Activated B cell treated with CpG ODN at 0.5 μM for 24 hours (primary cell): ENCODE measurements around the gene TAOK3. TPM values are rescaled to one million over a fixed set of nuclear protein-coding genes. Genes with fewer than 3 reads are reported as not detected.

Experiments
- ATAC-seq: fragments of 200-7000 bp; cut with Tn5 transposase; one replicate; pipeline ENCODE4 v1.10.0; 2021; ENCODE audit warnings: low read depth, mild to moderate bottlenecking, moderate library complexity
- CTCF ChIA-PET: fragments of 350-600 bp; sonication (Branson Sonifier 250); formaldehyde crosslinking; loops from one replicate; lab custom pipeline; 2021; ENCODE audit warnings: antibody characterized with exemption; lab: Charles Lee
- POLR2A ChIA-PET: fragments of 350-600 bp; sonication (Branson Sonifier 250); formaldehyde crosslinking; loops from one replicate; lab custom pipeline; 2021; ENCODE audit warnings: antibody characterized with exemption; lab: Charles Lee
- DNase-seq: peaks from one replicate; pipeline ENCODE4 v3.0.0; 2022
- H3K27ac Mint-ChIP-seq: one replicate; pipeline ENCODE4 v1.8.0; 2020; ENCODE audit warnings: mixed read lengths
- H3K27me3 Mint-ChIP-seq: one replicate; pipeline ENCODE4 v1.8.0; 2021; ENCODE audit warnings: mixed read lengths
- H3K36me3 Mint-ChIP-seq: one replicate; pipeline ENCODE4 v1.8.0; 2021; ENCODE audit warnings: low read depth, mixed read lengths
- H3K4me1 Mint-ChIP-seq: one replicate; pipeline ENCODE4 v1.8.0; 2021; ENCODE audit warnings: mixed read lengths
- H3K4me3 Mint-ChIP-seq: one replicate; pipeline ENCODE4 v1.8.0; 2020; ENCODE audit warnings: mild to moderate bottlenecking, mixed read lengths
- H3K9me3 Mint-ChIP-seq: one replicate; pipeline ENCODE4 v1.8.0; 2020; ENCODE audit warnings: mixed read lengths
- CTCF ChIP-seq: fragments of 200-600 bp; IDR thresholded peaks from one replicate; pipeline ENCODE4 v1.8.0; 2022; ENCODE audit warnings: antibody characterized with exemption, mild to moderate bottlenecking
- intact Hi-C: fragments of 100-400 bp; cut with micrococcal nuclease; formaldehyde crosslinking; loops from one replicate; pipeline ENCODE4 v1.15.1; 2024
- total RNA-seq: library from RNA; stranded (reverse); gene quantifications from 2 replicates; pipeline ENCODE4 v1.2.3, GENCODE V29; 2022

TAOK3 gene
- total RNA-seq, 1 donor from 2014 or later, result 86.9 TPM

GRCh38 chr12:118398524-118398923 lies 25.8 kb upstream of the TAOK3 start:
- H3K36me3 Mint-ChIP-seq, result peaks cover 88% of the 10 kb centered on the region
- TF ChIP-seq CTCF, result no peak
- POLR2A ChIA-PET, result no interaction called here

GRCh38 chr12:118397708-118398440 lies 25.2 kb upstream of the TAOK3 start:
- ChIA-PET CTCF (no interaction called here), POLR2A (no interaction called here)
- Mint-ChIP-seq H3K9me3 (no peaks in the 10 kb centered on the region), H3K27me3 (no peaks in the 10 kb centered on the region), H3K4me3 (no peak overlapping the region), H3K36me3 (peaks cover 87% of the 10 kb centered on the region), H3K27ac (no peak overlapping the region), H3K4me1 (no peaks in the 10 kb centered on the region)
- intact Hi-C loops, result no loop called here
- ATAC-seq (no peak), DNase-seq (no peak)
- no peak for TF ChIP-seq CTCF

More at GRCh38 chr12:118398524-118398923, 25.8 kb upstream of the TAOK3 start:
- DNase-seq (no peak), ATAC-seq (no peak)
- Mint-ChIP-seq H3K4me1 (no peaks in the 10 kb centered on the region), H3K4me3 (no peak overlapping the region), H3K27ac (no peak overlapping the region), H3K9me3 (no peaks in the 10 kb centered on the region), H3K27me3 (no peaks in the 10 kb centered on the region)
- intact Hi-C loops, result no loop called here
- CTCF ChIA-PET, result no interaction called here

- Mint-ChIP-seq H3K36me3 (peaks cover 91% of the 10 kb centered on the region), H3K9me3 (no peaks in the 10 kb centered on the region), H3K4me3 (no peak overlapping the region), H3K27me3 (no peaks in the 10 kb centered on the region), H3K4me1 (no peaks in the 10 kb centered on the region), H3K27ac (no peak overlapping the region)
- POLR2A ChIA-PET, result no interaction called here
- CTCF ChIA-PET, result no interaction called here
- intact Hi-C loops, result no loop called here
- no peak for TF ChIP-seq CTCF
- DNase-seq (no peak), ATAC-seq (no peak)
Measured at GRCh38 chr12:118391836-118392235, 19.1 kb upstream of the TAOK3 start.

GRCh38 chr12:118391424-118391823 lies 18.7 kb upstream of the TAOK3 start:
- H3K4me3 Mint-ChIP-seq, result no peak overlapping the region
- H3K9me3 Mint-ChIP-seq, result no peaks in the 10 kb centered on the region
- H3K27me3 Mint-ChIP-seq, result no peaks in the 10 kb centered on the region
- no peak for TF ChIP-seq CTCF
- ATAC-seq, result no peak
- ChIA-PET POLR2A (no interaction called here), CTCF (no interaction called here)
- H3K36me3 Mint-ChIP-seq, result peaks cover 91% of the 10 kb centered on the region
- H3K4me1 Mint-ChIP-seq, result no peaks in the 10 kb centered on the region
- intact Hi-C loops, result no loop called here
- no peak overlapping the region for H3K27ac Mint-ChIP-seq
- no peak for DNase-seq

GRCh38 chr12:118377884-118378470 lies 5.3 kb upstream of the TAOK3 start:
- ATAC-seq (no peak), DNase-seq (peak; percentile 69)
- Mint-ChIP-seq H3K4me1 (peaks cover 32% of the 10 kb centered on the region), H3K27me3 (no peaks in the 10 kb centered on the region), H3K4me3 (peak overlapping the region; percentile 95), H3K27ac (peak overlapping the region; percentile 88), H3K9me3 (no peaks in the 10 kb centered on the region), H3K36me3 (peaks cover 39% of the 10 kb centered on the region)
- intact Hi-C loops, result loop anchor here (2.0 to 10.0 kb wide), 5 partner anchors 79 to 1563 kb away; partner anchors contain the start of gene WSB2
- CTCF ChIA-PET, result interaction anchor here (0.6 to 6.2 kb wide), 16 partner anchors 15 to 1035 kb away, joined by 3 to 124 read pairs (median 4); partner anchors contain the start of gene PEBP1
- POLR2A ChIA-PET, result interaction anchor here (0.6 to 1.4 kb wide), 5 partner anchors 10 to 242 kb away, joined by 3 to 8 read pairs (median 3); partner anchors contain the start of gene PEBP1
- TF ChIP-seq CTCF, result peak; percentile 57
